ENCODE data around the gene SUB1. TPM values are rescaled to one million over a fixed set of nuclear protein-coding genes. Genes with fewer than 3 reads are reported as not detected.

The SUB1 gene
- total RNA-seq, 1 donor from 2014 or later, result 98.1 TPM

- no peaks in the 10 kb centered on the region for H3K27me3 ChIP-seq (ENCODE audit: control insufficient read depth in 3 of 3, insufficient read depth in 3 of 3, low read length in 3 of 3)
- H3K4me1 ChIP-seq (ENCODE audit: control insufficient read depth in 3 of 3, insufficient read depth in 3 of 3, low read length in 3 of 3), result peaks cover 4 to 7% (median 7%) of the 10 kb centered on the region in 3 donors
- no peak overlapping the region for H3K4me3 ChIP-seq (ENCODE audit: low read length in 3 of 3)
- H3K36me3 ChIP-seq (ENCODE audit: control insufficient read depth in 3 of 3, insufficient read depth in 3 of 3, low read length in 3 of 3), result no peaks in the 10 kb centered on the region
- H3K27ac ChIP-seq (ENCODE audit: low read depth, low read length), result no peak overlapping the region
- H3K9me3 ChIP-seq (ENCODE audit: control insufficient read depth in 3 of 3, low read length in 3 of 3), result no peaks in the 10 kb centered on the region
- no peak overlapping the region for H3K9ac ChIP-seq (ENCODE audit: low read depth in 1 of 3, low read length in 3 of 3)
These were observed 27.8 kb downstream of the SUB1 start for GRCh38 chr5:32613050-32613672.

GRCh38 chr5:32615236-32615635, 29.9 kb downstream of the SUB1 start:
- no peaks in the 10 kb centered on the region for H3K9me3 ChIP-seq (ENCODE audit: control insufficient read depth in 3 of 3, low read length in 3 of 3)
- no peaks in the 10 kb centered on the region for H3K36me3 ChIP-seq (ENCODE audit: control insufficient read depth in 3 of 3, insufficient read depth in 3 of 3, low read length in 3 of 3)
- H3K4me1 ChIP-seq (ENCODE audit: control insufficient read depth in 3 of 3, insufficient read depth in 3 of 3, low read length in 3 of 3), result peaks cover 4 to 7% (median 7%) of the 10 kb centered on the region in 3 donors
- no peak overlapping the region for H3K4me3 ChIP-seq (ENCODE audit: low read length in 3 of 3)
- no peak overlapping the region for H3K27ac ChIP-seq (ENCODE audit: low read depth, low read length)
- no peak overlapping the region for H3K9ac ChIP-seq (ENCODE audit: low read depth in 1 of 3, low read length in 3 of 3)
- H3K27me3 ChIP-seq (ENCODE audit: control insufficient read depth in 3 of 3, insufficient read depth in 3 of 3, low read length in 3 of 3), result no peaks in the 10 kb centered on the region

GRCh38 chr5:32618962-32619361, 33.6 kb downstream of the SUB1 start:
- H3K27me3 ChIP-seq (ENCODE audit: control insufficient read depth in 3 of 3, insufficient read depth in 3 of 3, low read length in 3 of 3), result no peaks in the 10 kb centered on the region
- no peaks in the 10 kb centered on the region for H3K36me3 ChIP-seq (ENCODE audit: control insufficient read depth in 3 of 3, insufficient read depth in 3 of 3, low read length in 3 of 3)
- H3K9me3 ChIP-seq (ENCODE audit: control insufficient read depth in 3 of 3, low read length in 3 of 3), result no peaks in the 10 kb centered on the region
- no peaks in the 10 kb centered on the region for H3K4me1 ChIP-seq (ENCODE audit: control insufficient read depth in 3 of 3, insufficient read depth in 3 of 3, low read length in 3 of 3)
- no peak overlapping the region for H3K9ac ChIP-seq (ENCODE audit: low read depth in 1 of 3, low read length in 3 of 3)
- no peak overlapping the region for H3K27ac ChIP-seq (ENCODE audit: low read depth, low read length)
- H3K4me3 ChIP-seq (ENCODE audit: low read length in 3 of 3), result no peak overlapping the region

- Histone ChIP-seq H3K9ac (ENCODE audit: low read depth in 1 of 3, low read length in 3 of 3) (no peak overlapping the region), H3K4me3 (ENCODE audit: low read length in 3 of 3) (no peak overlapping the region), H3K27me3 (ENCODE audit: control insufficient read depth in 3 of 3, insufficient read depth in 3 of 3, low read length in 3 of 3) (no peaks in the 10 kb centered on the region), H3K4me1 (ENCODE audit: control insufficient read depth in 3 of 3, insufficient read depth in 3 of 3, low read length in 3 of 3) (no peaks in the 10 kb centered on the region), H3K36me3 (ENCODE audit: control insufficient read depth in 3 of 3, insufficient read depth in 3 of 3, low read length in 3 of 3) (no peaks in the 10 kb centered on the region), H3K9me3 (ENCODE audit: control insufficient read depth in 3 of 3, low read length in 3 of 3) (no peaks in the 10 kb centered on the region), H3K27ac (ENCODE audit: low read depth, low read length) (no peak overlapping the region)
These were observed 35.9 kb downstream of the SUB1 start for GRCh38 chr5:32621256-32621655.

- Histone ChIP-seq H3K9ac (ENCODE audit: low read depth in 1 of 3, low read length in 3 of 3) (no peak overlapping the region), H3K27me3 (ENCODE audit: control insufficient read depth in 3 of 3, insufficient read depth in 3 of 3, low read length in 3 of 3) (no peaks in the 10 kb centered on the region), H3K9me3 (ENCODE audit: control insufficient read depth in 3 of 3, low read length in 3 of 3) (no peaks in the 10 kb centered on the region), H3K4me3 (ENCODE audit: low read length in 3 of 3) (no peak overlapping the region), H3K4me1 (ENCODE audit: control insufficient read depth in 3 of 3, insufficient read depth in 3 of 3, low read length in 3 of 3) (peaks cover 8 to 12% (median 9%) of the 10 kb centered on the region in 3 donors), H3K36me3 (ENCODE audit: control insufficient read depth in 3 of 3, insufficient read depth in 3 of 3, low read length in 3 of 3) (no peaks in the 10 kb centered on the region), H3K27ac (ENCODE audit: low read depth, low read length) (no peak overlapping the region)
These were observed 39.7 kb downstream of the SUB1 start for GRCh38 chr5:32625106-32625505.

GRCh38 chr5:32625547-32625946, 40.2 kb downstream of the SUB1 start:
- Histone ChIP-seq H3K9ac (ENCODE audit: low read depth in 1 of 3, low read length in 3 of 3) (no peak overlapping the region), H3K36me3 (ENCODE audit: control insufficient read depth in 3 of 3, insufficient read depth in 3 of 3, low read length in 3 of 3) (no peaks in the 10 kb centered on the region), H3K27me3 (ENCODE audit: control insufficient read depth in 3 of 3, insufficient read depth in 3 of 3, low read length in 3 of 3) (no peaks in the 10 kb centered on the region), H3K27ac (ENCODE audit: low read depth, low read length) (no peak overlapping the region), H3K4me1 (ENCODE audit: control insufficient read depth in 3 of 3, insufficient read depth in 3 of 3, low read length in 3 of 3) (peaks cover 8 to 12% (median 9%) of the 10 kb centered on the region in 3 donors), H3K4me3 (ENCODE audit: low read length in 3 of 3) (no peak overlapping the region), H3K9me3 (ENCODE audit: control insufficient read depth in 3 of 3, low read length in 3 of 3) (no peaks in the 10 kb centered on the region)

- Histone ChIP-seq H3K27me3 (ENCODE audit: control insufficient read depth in 3 of 3, insufficient read depth in 3 of 3, low read length in 3 of 3) (no peaks in the 10 kb centered on the region), H3K9ac (ENCODE audit: low read depth in 1 of 3, low read length in 3 of 3) (no peak overlapping the region), H3K27ac (ENCODE audit: low read depth, low read length) (no peak overlapping the region), H3K36me3 (ENCODE audit: control insufficient read depth in 3 of 3, insufficient read depth in 3 of 3, low read length in 3 of 3) (no peaks in the 10 kb centered on the region), H3K4me3 (ENCODE audit: low read length in 3 of 3) (no peak overlapping the region), H3K9me3 (ENCODE audit: control insufficient read depth in 3 of 3, low read length in 3 of 3) (no peaks in the 10 kb centered on the region), H3K4me1 (ENCODE audit: control insufficient read depth in 3 of 3, insufficient read depth in 3 of 3, low read length in 3 of 3) (peaks cover 9 to 12% (median 11%) of the 10 kb centered on the region in 3 donors)
These were observed 42.0 kb downstream of the SUB1 start for GRCh38 chr5:32627219-32627870.

- no peaks in the 10 kb centered on the region for H3K9me3 ChIP-seq (ENCODE audit: control insufficient read depth in 3 of 3, low read length in 3 of 3)
- H3K36me3 ChIP-seq (ENCODE audit: control insufficient read depth in 3 of 3, insufficient read depth in 3 of 3, low read length in 3 of 3), result no peaks in the 10 kb centered on the region
- no peak overlapping the region for H3K27ac ChIP-seq (ENCODE audit: low read depth, low read length)
- H3K9ac ChIP-seq (ENCODE audit: low read depth in 1 of 3, low read length in 3 of 3), result no peak overlapping the region
- no peaks in the 10 kb centered on the region for H3K27me3 ChIP-seq (ENCODE audit: control insufficient read depth in 3 of 3, insufficient read depth in 3 of 3, low read length in 3 of 3)
- peaks cover 9 to 12% (median 11%) of the 10 kb centered on the region in 3 donors for H3K4me1 ChIP-seq (ENCODE audit: control insufficient read depth in 3 of 3, insufficient read depth in 3 of 3, low read length in 3 of 3)
- H3K4me3 ChIP-seq (ENCODE audit: low read length in 3 of 3), result no peak overlapping the region
These were observed 42.9 kb downstream of the SUB1 start for GRCh38 chr5:32628049-32628844.

GRCh38 chr5:32630867-32631491, 45.6 kb downstream of the SUB1 start:
- H3K27ac ChIP-seq (ENCODE audit: low read depth, low read length), result no peak overlapping the region
- H3K36me3 ChIP-seq (ENCODE audit: control insufficient read depth in 3 of 3, insufficient read depth in 3 of 3, low read length in 3 of 3), result no peaks in the 10 kb centered on the region
- no peak overlapping the region for H3K4me3 ChIP-seq (ENCODE audit: low read length in 3 of 3)
- no peaks in the 10 kb centered on the region for H3K27me3 ChIP-seq (ENCODE audit: control insufficient read depth in 3 of 3, insufficient read depth in 3 of 3, low read length in 3 of 3)
- no peak overlapping the region for H3K9ac ChIP-seq (ENCODE audit: low read depth in 1 of 3, low read length in 3 of 3)
- no peaks in the 10 kb centered on the region for H3K9me3 ChIP-seq (ENCODE audit: control insufficient read depth in 3 of 3, low read length in 3 of 3)
- H3K4me1 ChIP-seq (ENCODE audit: control insufficient read depth in 3 of 3, insufficient read depth in 3 of 3, low read length in 3 of 3), result peaks cover 9 to 12% (median 11%) of the 10 kb centered on the region in 3 donors
